H1 (cell line): Measurements from ENCODE around the gene MTG1. TPM values are rescaled to one million over a fixed set of nuclear protein-coding genes. Genes with fewer than 3 reads are reported as not detected.

Experiments
- CTCF ChIA-PET: fragments of 300-600 bp; sonication (Branson Sonifier 250); formaldehyde crosslinking; loops from one replicate; lab custom pipeline; 2021; ENCODE audit not compliant: partially characterized antibody; lab: Charles Lee
- POLR2A ChIA-PET: fragments of 300-600 bp; sonication (Branson Sonifier 250); formaldehyde crosslinking; loops from one replicate; lab custom pipeline; 2021; ENCODE audit warnings: inconsistent platforms; ENCODE audit not compliant: partially characterized antibody; lab: Charles Lee
- DNase-seq, 2 experiments: peaks; one replicate each; pipeline versions ENCODE4 v3.0.0 to v3.0.0-alpha.2; 2010 to 2022; ENCODE audit warnings: low spot score in 2 of 2, low read depth in 1 of 2, mixed read lengths in 1 of 2
- FAIRE-seq: peaks from 2 replicates; lab custom pipeline; 2011; peaks lifted over from hg19 to GRCh38; lab: Jason Lieb, UNC
- H2AFZ ChIP-seq: 2 replicates; pipeline ENCODE4 v1.8.1; 2012; ENCODE audit warnings: low read length, inconsistent platforms
- H2AK5ac ChIP-seq: 2 replicates; pipeline ENCODE4 v1.6.1; 2013; ENCODE audit warnings: low read depth, low read length
- H2BK120ac ChIP-seq: replicated peaks from 2 replicates; pipeline ENCODE3; 2013; ENCODE audit warnings: low read depth, low read length, inconsistent platforms
- H2BK12ac ChIP-seq: 2 replicates; pipeline ENCODE4 v1.6.1; 2013; ENCODE audit warnings: low read depth, low read length
- H2BK15ac ChIP-seq: 2 replicates; pipeline ENCODE4 v1.6.1; 2013; ENCODE audit warnings: low read length
- H2BK20ac ChIP-seq: 2 replicates; pipeline ENCODE4 v1.6.1; 2013; ENCODE audit warnings: low read length
- H2BK5ac ChIP-seq: 2 replicates; pipeline ENCODE4 v1.6.1; 2013; ENCODE audit warnings: low read depth, low read length
- H3K14ac ChIP-seq: 2 replicates; pipeline ENCODE4 v1.6.1; 2013; ENCODE audit warnings: inconsistent platforms; ENCODE audit not compliant: insufficient read length
- H3K18ac ChIP-seq: 2 replicates; pipeline ENCODE4 v1.6.1; 2013; ENCODE audit warnings: low read length; ENCODE audit errors: extremely low read depth
- H3K23ac ChIP-seq: 2 replicates; pipeline ENCODE4 v1.6.1; 2013; ENCODE audit warnings: inconsistent platforms; ENCODE audit not compliant: insufficient read length
- H3K23me2 ChIP-seq: 2 replicates; pipeline ENCODE4 v1.6.1; 2013; ENCODE audit warnings: low read depth, low read length
- H3K27ac ChIP-seq: 2 replicates; pipeline ENCODE4 v1.6.1; 2011; ENCODE audit warnings: low read depth, low read length, inconsistent platforms
- H3K27me3 ChIP-seq, 4 experiments: replicated peaks in 1 of 4; 1 replicate in 1 of 4; 2 replicates in 3 of 4; pipeline versions ENCODE4 v1.6.1 to v1.8.1; 2011 to 2013; ENCODE audit warnings: low read length in 3 of 4, mild to moderate bottlenecking in 3 of 4, inconsistent platforms in 2 of 4, mixed read lengths in 2 of 4, moderate library complexity in 1 of 4; ENCODE audit not compliant: control insufficient read depth in 3 of 4, insufficient read depth in 3 of 4; ENCODE audit errors: extremely low read depth in 1 of 4
- H3K36me3 ChIP-seq, 4 experiments: 2 replicates each; pipeline versions ENCODE4 v1.6.1 to v1.8.1; 2011 to 2013; ENCODE audit warnings: mild to moderate bottlenecking in 4 of 4, low read length in 3 of 4, moderate library complexity in 2 of 4, control low read depth in 1 of 4, inconsistent platforms in 1 of 4; ENCODE audit not compliant: insufficient read depth in 4 of 4, control insufficient read depth in 2 of 4
- H3K4ac ChIP-seq: replicated peaks from 2 replicates; pipeline ENCODE3; 2013; ENCODE audit warnings: low read length, low read depth, mixed read lengths, inconsistent platforms; ENCODE audit not compliant: insufficient read length
- H3K4me1 ChIP-seq, 4 experiments: replicated peaks in 1 of 4; 1 replicate in 1 of 4; 2 replicates in 3 of 4; pipeline versions ENCODE4 v1.6.1 to v1.8.1; 2011 to 2013; ENCODE audit warnings: low read length in 3 of 4, inconsistent platforms in 2 of 4, mixed read lengths in 1 of 4; ENCODE audit not compliant: insufficient read depth in 4 of 4, control insufficient read depth in 3 of 4
- H3K4me2 ChIP-seq, 2 experiments: 2 replicates each; pipeline versions ENCODE4 v1.6.1 to v1.8.1; 2011 to 2013; ENCODE audit warnings: low read depth in 2 of 2, low read length in 2 of 2, control low read depth in 1 of 2, inconsistent platforms in 1 of 2, mild to moderate bottlenecking in 1 of 2; ENCODE audit not compliant: insufficient read depth in 1 of 2
- H3K4me3 ChIP-seq, 4 experiments: fragments of 200-600, 300-600 bp in 1 of 4; sonication (generic), shearing (Covaris generic), sonication (Bioruptor Twin) in 1 of 4; 2 replicates each; pipeline versions ENCODE4 v1.5.1 to v1.8.1; 2011 to 2016; ENCODE audit warnings: low read length in 4 of 4, low read depth in 3 of 4, control low read depth in 2 of 4, inconsistent platforms in 2 of 4, mild to moderate bottlenecking in 2 of 4, mixed read lengths in 1 of 4, moderate library complexity in 1 of 4; ENCODE audit not compliant: insufficient read depth in 2 of 4; ENCODE audit errors: extremely low read depth in 1 of 4
- H3K56ac ChIP-seq: replicated peaks from 2 replicates; pipeline ENCODE3; 2013; ENCODE audit warnings: low read depth, mild to moderate bottlenecking, mixed read lengths, low read length, inconsistent platforms; ENCODE audit not compliant: insufficient read length
- H3K79me1 ChIP-seq: 2 replicates; pipeline ENCODE4 v1.6.1; 2013; ENCODE audit warnings: low read depth, low read length, control low read depth
- H3K79me2 ChIP-seq, 2 experiments: 2 replicates each; pipeline versions ENCODE4 v1.6.1 to v1.8.1; 2012 to 2013; ENCODE audit warnings: low read length in 2 of 2, mild to moderate bottlenecking in 2 of 2, inconsistent platforms in 1 of 2; ENCODE audit not compliant: insufficient read depth in 2 of 2, control insufficient read depth in 1 of 2
- H3K9ac ChIP-seq, 4 experiments: replicated peaks in 1 of 4; 1 replicate in 1 of 4; 2 replicates in 3 of 4; pipeline versions ENCODE4 v1.6.1 to v1.8.1; 2011 to 2013; ENCODE audit warnings: low read depth in 3 of 4, low read length in 3 of 4, control low read depth in 2 of 4, mild to moderate bottlenecking in 2 of 4, moderate library complexity in 2 of 4, inconsistent platforms in 1 of 4; ENCODE audit errors: extremely low read depth in 1 of 4
- H3K9me3 ChIP-seq, 2 experiments: 2 replicates each; pipeline versions ENCODE4 v1.6.1 to v1.8.1; 2012 to 2013; ENCODE audit warnings: mild to moderate bottlenecking in 2 of 2, moderate library complexity in 2 of 2, control low read depth in 1 of 2, inconsistent platforms in 1 of 2, low read depth in 1 of 2, low read length in 1 of 2, mixed read lengths in 1 of 2; ENCODE audit not compliant: insufficient read depth in 2 of 2
- H4K20me1 ChIP-seq, 2 experiments: replicated peaks in 1 of 2; 2 replicates each; pipeline versions ENCODE3 to v1.8.1; 2011 to 2013; ENCODE audit warnings: inconsistent platforms in 2 of 2, low read length in 2 of 2, mild to moderate bottlenecking in 1 of 2; ENCODE audit not compliant: insufficient read depth in 2 of 2, control insufficient read depth in 1 of 2
- H4K5ac ChIP-seq: 2 replicates; pipeline ENCODE4 v1.6.1; 2013; ENCODE audit warnings: low read length, low read depth, mixed read lengths, inconsistent platforms; ENCODE audit not compliant: insufficient read length
- H4K8ac ChIP-seq: 2 replicates; pipeline ENCODE4 v1.8.0; 2013; ENCODE audit warnings: mild to moderate bottlenecking, moderate library complexity, low read length, inconsistent platforms; ENCODE audit not compliant: insufficient read depth; ENCODE audit errors: extremely low read depth
- H4K91ac ChIP-seq: replicated peaks from 2 replicates; pipeline ENCODE3; 2013; ENCODE audit warnings: low read length, mixed read lengths, inconsistent platforms; ENCODE audit not compliant: insufficient read length
- GABPA ChIP-seq: IDR thresholded peaks from 2 replicates; pipeline ENCODE4 v1.6.1; 2011; ENCODE audit warnings: mild to moderate bottlenecking, low read length, moderate library complexity, borderline replicate concordance; ENCODE audit not compliant: insufficient read depth
- WGBS, 2 experiments: shearing (Covaris generic) in 1 of 2; methylation state at CpG; one replicate each; pipeline versions ENCODE4 v1.1.6 to v1.1.7; 2013 to 2015; ENCODE audit warnings: low lambda C conversion rate in 2 of 2, mixed read lengths in 2 of 2, inconsistent platforms in 1 of 2, low coverage in 1 of 2, missing lambda C conversion rate in 1 of 2; ENCODE audit not compliant: insufficient replicate concordance in 2 of 2, insufficient coverage in 1 of 2, insufficient read length in 1 of 2; ENCODE audit errors: extremely low coverage in 1 of 2, missing lambda C conversion rate in 1 of 2; 5-methylcytosine and 5-hydroxymethylcytosine counted together
- polyA plus RNA-seq, 7 experiments: library from polyadenylated mRNA; depleted of rRNA in 3 of 7; stranded (reverse) in 5 of 7; unstranded in 2 of 7; fragments of >200 nt in 5 of 7; fragments of 200-250 nt in 2 of 7; gene quantifications; 1 replicate in 5 of 7; 2 replicates in 1 of 7; 4 replicates in 1 of 7; pipeline versions ENCODE4 v1.2.1 to v1.2.3, GENCODE V29; 2011 to 2013; ENCODE audit warnings: missing spikeins in 2 of 7, mixed read lengths in 2 of 7
- total RNA-seq: library from RNA; stranded (reverse); fragmentation: NEBNext Ultra II Directional; extraction: Animal tissue kit (Norgen Biotek cat#: 25700); gene quantifications from 2 replicates; pipeline ENCODE4 v1.2.1, GENCODE V29; 2021

MTG1 gene
- total and polyA plus RNA-seq, 2 of the 8 experiments (the other 6 are each of a cell fraction or from before 2014, with no cell fraction given) = 56.6 to 81.6 TPM

- H3K4me1 ChIP-seq = peaks cover 0 to 6% (median 0%) of the 10 kb centered on the region in 4 experiments; a peak in 2 of 7 replicates
- POLR2A ChIA-PET = interaction anchor here (0.9 to 2.0 kb wide), 8 partner anchors 17 to 153 kb away, joined by 3 to 5 read pairs (median 4); no protein-coding TSS in a partner anchor
- FAIRE-seq (no peak), DNase-seq (no peak)
- H3K4me3 ChIP-seq = no peak overlapping the region
- peaks cover 0 to 8% (median 0%) of the 10 kb centered on the region in 4 experiments; a peak in 2 of 8 replicates for H3K36me3 ChIP-seq
- H3K18ac ChIP-seq = no peak overlapping the region
- WGBS, 2 experiments = 71% methylated on average over 6 of the region's 6 CpGs; no CpG with 5 or more reads in 1 of the 2 experiments
- no peaks in the 10 kb centered on the region for H3K79me2 ChIP-seq
- H3K27ac ChIP-seq = no peak overlapping the region
- no peak overlapping the region for H2AFZ ChIP-seq
- H3K9me3 ChIP-seq = peaks cover 0 to 7% of the 10 kb centered on the region in 2 experiments; a peak in 1 of 4 replicates
- H3K9ac ChIP-seq = no peak overlapping the region
- H2AK5ac ChIP-seq = no peak overlapping the region
- H4K8ac ChIP-seq = no peak overlapping the region
- H3K56ac ChIP-seq = no peak overlapping the region
- no peak overlapping the region for H3K4me2 ChIP-seq
- no peak overlapping the region for H3K4ac ChIP-seq
- H2BK120ac ChIP-seq = no peak overlapping the region
- H3K79me1 ChIP-seq = no peaks in the 10 kb centered on the region
- no peak for TF ChIP-seq GABPA
- H3K27me3 ChIP-seq = peaks cover 0 to 8% (median under 1%) of the 10 kb centered on the region in 4 experiments; a peak in 3 of 7 replicates
- H2BK15ac ChIP-seq = no peak overlapping the region
- H2BK20ac ChIP-seq = no peak overlapping the region
- CTCF ChIA-PET = interaction anchor here (0.8 to 1.2 kb wide), 4 partner anchors 17 to 113 kb away, joined by 3 read pairs; no protein-coding TSS in a partner anchor
- H3K23ac ChIP-seq = no peak overlapping the region
- H2BK5ac ChIP-seq = no peak overlapping the region
- H3K23me2 ChIP-seq = peaks cover 3% of the 10 kb centered on the region; the same call in 1 of the 2 replicates
- no peak overlapping the region for H4K5ac ChIP-seq
- no peak overlapping the region for H2BK12ac ChIP-seq
- peaks cover 5 to 23% of the 10 kb centered on the region in 2 experiments for H4K20me1 ChIP-seq
- H4K91ac ChIP-seq = no peak overlapping the region
- no peak overlapping the region for H3K14ac ChIP-seq
These were observed 26.6 kb downstream of the MTG1 start for GRCh38 chr10:133420579-133420978.
